Measurements from ENCODE around the gene KHSRP. TPM values are rescaled to one million over a fixed set of nuclear protein-coding genes. Genes with fewer than 3 reads are reported as not detected.

KHSRP gene
- total RNA-seq, 1 donor from 2014 or later, result 55.8 TPM

GRCh38 chr19:6443986-6444385 lies 19.4 kb upstream of the KHSRP start:
- no peak overlapping the region for H3K4me3 ChIP-seq (ENCODE audit: low read depth, low read length)
- FAIRE-seq (no peak), DNase-seq (ENCODE audit: low read depth) (no peak)
- H3K27me3 ChIP-seq (ENCODE audit: control insufficient read depth, insufficient read depth, low read length), result no peaks in the 10 kb centered on the region
- no peaks in the 10 kb centered on the region for H3K36me3 ChIP-seq (ENCODE audit: control insufficient read depth, insufficient read depth, low read length)
- no peak for TF ChIP-seq CTCF (IDR thresholded peaks at IDR 0.05; ENCODE audit: insufficient read depth, low read length, severe bottlenecking)

GRCh38 chr19:6442087-6442688 lies 17.6 kb upstream of the KHSRP start:
- DNase-seq (ENCODE audit: low read depth), result no peak
- Histone ChIP-seq H3K27me3 (ENCODE audit: control insufficient read depth, insufficient read depth, low read length) (no peaks in the 10 kb centered on the region), H3K4me3 (ENCODE audit: low read depth, low read length) (no peak overlapping the region), H3K36me3 (ENCODE audit: control insufficient read depth, insufficient read depth, low read length) (no peaks in the 10 kb centered on the region)
- no peak for FAIRE-seq
- TF ChIP-seq CTCF (IDR thresholded peaks at IDR 0.05; ENCODE audit: insufficient read depth, low read length, severe bottlenecking), result no peak

- no peak for FAIRE-seq
- DNase-seq (ENCODE audit: low read depth), result no peak
- H3K36me3 ChIP-seq (ENCODE audit: control insufficient read depth, insufficient read depth, low read length), result no peaks in the 10 kb centered on the region
- no peaks in the 10 kb centered on the region for H3K27me3 ChIP-seq (ENCODE audit: control insufficient read depth, insufficient read depth, low read length)
- H3K4me3 ChIP-seq (ENCODE audit: low read depth, low read length), result no peak overlapping the region
- TF ChIP-seq CTCF (IDR thresholded peaks at IDR 0.05; ENCODE audit: insufficient read depth, low read length, severe bottlenecking), result no peak
These were observed 16.3 kb upstream of the KHSRP start for GRCh38 chr19:6440905-6441304.

GRCh38 chr19:6439743-6440142 lies 15.1 kb upstream of the KHSRP start:
- H3K4me3 ChIP-seq (ENCODE audit: low read depth, low read length), result no peak overlapping the region
- H3K27me3 ChIP-seq (ENCODE audit: control insufficient read depth, insufficient read depth, low read length), result no peaks in the 10 kb centered on the region
- DNase-seq (ENCODE audit: low read depth), result no peak
- TF ChIP-seq CTCF (IDR thresholded peaks at IDR 0.05; ENCODE audit: insufficient read depth, low read length, severe bottlenecking), result no peak
- H3K36me3 ChIP-seq (ENCODE audit: control insufficient read depth, insufficient read depth, low read length), result no peaks in the 10 kb centered on the region
- no peak for FAIRE-seq

- FAIRE-seq (no peak), DNase-seq (ENCODE audit: low read depth) (no peak)
- Histone ChIP-seq H3K4me3 (ENCODE audit: low read depth, low read length) (no peak within 1 kb of the TSS), H3K27me3 (ENCODE audit: control insufficient read depth, insufficient read depth, low read length) (no peaks in the 10 kb centered on the region), H3K36me3 (ENCODE audit: control insufficient read depth, insufficient read depth, low read length) (no peaks in the 10 kb centered on the region)
- TF ChIP-seq CTCF (IDR thresholded peaks at IDR 0.05; ENCODE audit: insufficient read depth, low read length, severe bottlenecking), result no peak
These were observed 9.1 kb upstream of the KHSRP start, which contains the start of gene SLC25A41 for GRCh38 chr19:6433663-6434062. TSS of gene SLC25A41 (minus strand) at chr19:6433763. CDS start at chr19:6433693, 70 bp downstream.

- no peak for DNase-seq (ENCODE audit: low read depth)
- Histone ChIP-seq H3K4me3 (ENCODE audit: low read depth, low read length) (no peak overlapping the region), H3K36me3 (ENCODE audit: control insufficient read depth, insufficient read depth, low read length) (no peaks in the 10 kb centered on the region), H3K27me3 (ENCODE audit: control insufficient read depth, insufficient read depth, low read length) (no peaks in the 10 kb centered on the region)
- no peak for TF ChIP-seq CTCF (IDR thresholded peaks at IDR 0.05; ENCODE audit: insufficient read depth, low read length, severe bottlenecking)
- no peak for FAIRE-seq
These were observed 8.6 kb upstream of the KHSRP start for GRCh38 chr19:6433165-6433564.
